ENCODE data around the gene EREG. TPM values are rescaled to one million over a fixed set of nuclear protein-coding genes. Genes with fewer than 3 reads are reported as not detected.

EREG gene
- total RNA-seq, 1 donor: 5.2 TPM

DNA sequence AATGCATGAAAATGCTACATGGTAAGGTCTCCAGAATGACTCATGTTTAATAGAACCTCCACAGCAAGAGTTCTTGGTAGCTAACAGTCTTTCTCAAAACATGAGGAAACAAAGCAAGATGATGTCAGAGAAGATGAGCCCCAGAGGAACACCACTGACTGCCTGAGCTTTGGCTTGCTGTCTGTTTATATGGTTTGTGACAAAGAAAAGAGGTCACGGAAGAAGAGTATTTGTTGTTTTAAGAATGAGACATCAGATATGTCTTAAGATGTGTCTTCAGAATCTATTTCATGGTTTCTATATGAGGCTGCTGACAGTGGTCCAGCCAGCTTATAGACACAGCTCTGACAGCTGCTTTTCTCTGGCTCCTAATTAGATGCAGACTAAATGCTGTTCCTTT lies 61.2 kb downstream of the EREG start:
- H3K4me3 ChIP-seq (ENCODE audit: low read depth, low read length): no peak overlapping the region
- TF ChIP-seq, protein P1, sequence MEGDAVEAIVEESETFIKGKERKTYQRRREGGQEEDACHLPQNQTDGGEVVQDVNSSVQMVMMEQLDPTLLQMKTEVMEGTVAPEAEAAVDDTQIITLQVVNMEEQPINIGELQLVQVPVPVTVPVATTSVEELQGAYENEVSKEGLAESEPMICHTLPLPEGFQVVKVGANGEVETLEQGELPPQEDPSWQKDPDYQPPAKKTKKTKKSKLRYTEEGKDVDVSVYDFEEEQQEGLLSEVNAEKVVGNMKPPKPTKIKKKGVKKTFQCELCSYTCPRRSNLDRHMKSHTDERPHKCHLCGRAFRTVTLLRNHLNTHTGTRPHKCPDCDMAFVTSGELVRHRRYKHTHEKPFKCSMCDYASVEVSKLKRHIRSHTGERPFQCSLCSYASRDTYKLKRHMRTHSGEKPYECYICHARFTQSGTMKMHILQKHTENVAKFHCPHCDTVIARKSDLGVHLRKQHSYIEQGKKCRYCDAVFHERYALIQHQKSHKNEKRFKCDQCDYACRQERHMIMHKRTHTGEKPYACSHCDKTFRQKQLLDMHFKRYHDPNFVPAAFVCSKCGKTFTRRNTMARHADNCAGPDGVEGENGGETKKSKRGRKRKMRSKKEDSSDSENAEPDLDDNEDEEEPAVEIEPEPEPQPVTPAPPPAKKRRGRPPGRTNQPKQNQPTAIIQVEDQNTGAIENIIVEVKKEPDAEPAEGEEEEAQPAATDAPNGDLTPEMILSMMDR (IDR thresholded peaks at IDR 0.05; ENCODE audit: insufficient read depth, low read depth, low read length): no peak
- DNase-seq (ENCODE audit: low read depth): peak; percentile 79

GRCh38 chr4:74428276-74428675 lies 63.3 kb downstream of the EREG start:
- peak; percentile 58 for DNase-seq (ENCODE audit: low read depth)
- TF ChIP-seq, protein P1 (IDR thresholded peaks at IDR 0.05; ENCODE audit: insufficient read depth, low read depth, low read length): no peak
- H3K4me3 ChIP-seq (ENCODE audit: low read depth, low read length): no peak overlapping the region

GRCh38 chr4:74431113-74431826 lies 66.3 kb downstream of the EREG start:
- TF ChIP-seq, protein P1 (IDR thresholded peaks at IDR 0.05; ENCODE audit: insufficient read depth, low read depth, low read length): no peak
- DNase-seq (ENCODE audit: low read depth): peak; percentile 92
- H3K4me3 ChIP-seq (ENCODE audit: low read depth, low read length): no peak overlapping the region

- TF ChIP-seq, protein P1 (IDR thresholded peaks at IDR 0.05; ENCODE audit: insufficient read depth, low read depth, low read length): no peak
- H3K4me3 ChIP-seq (ENCODE audit: low read depth, low read length): no peak overlapping the region
- DNase-seq (ENCODE audit: low read depth): peak; percentile 22
Observed at GRCh38 chr4:74433043-74433442, 68.1 kb downstream of the EREG start.

DNA sequence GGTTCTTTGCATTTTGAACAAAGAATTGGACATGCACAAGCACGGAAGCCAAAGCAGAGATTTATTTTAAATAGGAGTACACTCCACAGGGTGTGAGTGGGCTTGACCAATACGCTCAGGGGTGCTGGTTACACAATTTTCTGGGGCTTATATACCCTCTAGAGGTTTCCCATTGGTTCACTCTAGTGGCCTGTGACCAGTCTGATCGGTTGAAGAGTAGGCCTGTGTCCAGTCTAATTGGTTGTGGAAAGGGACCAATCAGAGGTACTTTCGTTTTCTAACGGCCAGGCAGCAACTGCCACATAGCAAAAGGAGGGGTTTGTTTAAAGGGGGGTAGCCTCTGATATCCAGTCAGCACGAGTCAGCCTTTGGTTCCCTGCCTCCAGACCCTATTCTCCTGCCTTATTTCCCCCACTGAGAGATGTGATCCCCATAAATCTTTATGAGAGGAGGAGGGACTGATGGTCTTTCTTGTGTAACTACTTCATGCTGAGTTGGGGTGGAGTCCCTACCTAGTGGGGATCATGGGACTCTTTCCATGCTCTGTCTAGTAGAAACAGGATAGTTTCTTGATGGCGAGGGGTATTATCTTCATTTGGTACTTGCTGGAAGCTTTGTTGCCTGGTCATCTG lies 68.7 kb downstream of the EREG start:
- no peak for DNase-seq (ENCODE audit: low read depth)
- TF ChIP-seq, protein P1 (IDR thresholded peaks at IDR 0.05; ENCODE audit: insufficient read depth, low read depth, low read length): no peak
- H3K4me3 ChIP-seq (ENCODE audit: low read depth, low read length): no peak overlapping the region

DNA sequence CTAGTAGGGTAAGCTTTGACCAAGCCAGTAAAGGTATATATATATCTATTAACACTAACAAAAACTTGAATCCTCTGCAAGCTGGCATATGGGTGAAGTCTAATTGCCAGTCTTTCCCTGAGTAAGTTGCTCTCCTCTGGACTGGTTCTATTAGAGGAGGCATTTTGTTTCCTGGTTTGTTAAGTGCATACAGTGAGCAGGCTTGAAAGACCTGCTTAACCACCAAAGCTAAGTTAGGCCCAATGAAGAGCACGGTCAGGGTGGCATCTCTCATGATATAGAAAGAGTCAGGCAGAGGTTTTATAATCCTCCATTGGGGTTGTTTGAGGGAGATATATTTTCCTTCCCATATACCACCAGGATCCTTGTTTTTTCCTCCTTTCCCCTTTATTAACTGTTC lies 70.4 kb downstream of the EREG start:
- no peak overlapping the region for H3K4me3 ChIP-seq (ENCODE audit: low read depth, low read length)
- DNase-seq (ENCODE audit: low read depth): no peak
- TF ChIP-seq, protein P1 (IDR thresholded peaks at IDR 0.05; ENCODE audit: insufficient read depth, low read depth, low read length): no peak

Measured in fibroblast of villous mesenchyme (primary cell).